PC-9 (cell line): ENCODE data around the gene ARHGEF40.

Experiments
- EZH2 ChIP-seq: fragments of 200-600 bp; sonication (generic); IDR thresholded peaks from 2 replicates; pipeline ENCODE4 v1.8.0; 2017; ENCODE audit warnings: antibody characterized with exemption, low read depth
- TF ChIP-seq, protein P1 (sequence below): fragments of 200-600 bp; sonication (generic); conservative IDR thresholded peaks from 2 replicates; pipeline ENCODE4 v1.6.1; 2017; ENCODE audit warnings: mixed run types, antibody characterized with exemption, mild to moderate bottlenecking, moderate library complexity

DNA sequence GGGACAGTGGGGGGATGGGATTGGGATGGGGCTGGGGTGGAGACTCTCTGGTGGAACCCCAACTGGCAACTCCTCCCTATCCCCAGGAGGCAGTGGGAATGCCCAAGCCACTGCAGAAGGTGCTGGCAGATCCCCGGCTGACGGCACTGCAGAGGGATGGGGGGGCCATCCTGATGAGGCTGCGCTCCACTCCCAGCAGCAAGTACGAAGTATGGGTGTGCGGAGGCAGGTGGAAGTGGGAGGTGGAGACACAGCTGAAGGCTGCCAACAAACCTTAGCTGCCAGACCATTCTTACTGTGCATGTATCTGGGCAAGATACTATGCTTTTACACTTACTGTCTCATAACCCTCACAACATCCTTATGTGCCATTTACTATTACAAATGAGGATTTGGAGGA is 8.2 kb downstream of the ARHGEF40 start:
- TF ChIP-seq, protein P1, sequence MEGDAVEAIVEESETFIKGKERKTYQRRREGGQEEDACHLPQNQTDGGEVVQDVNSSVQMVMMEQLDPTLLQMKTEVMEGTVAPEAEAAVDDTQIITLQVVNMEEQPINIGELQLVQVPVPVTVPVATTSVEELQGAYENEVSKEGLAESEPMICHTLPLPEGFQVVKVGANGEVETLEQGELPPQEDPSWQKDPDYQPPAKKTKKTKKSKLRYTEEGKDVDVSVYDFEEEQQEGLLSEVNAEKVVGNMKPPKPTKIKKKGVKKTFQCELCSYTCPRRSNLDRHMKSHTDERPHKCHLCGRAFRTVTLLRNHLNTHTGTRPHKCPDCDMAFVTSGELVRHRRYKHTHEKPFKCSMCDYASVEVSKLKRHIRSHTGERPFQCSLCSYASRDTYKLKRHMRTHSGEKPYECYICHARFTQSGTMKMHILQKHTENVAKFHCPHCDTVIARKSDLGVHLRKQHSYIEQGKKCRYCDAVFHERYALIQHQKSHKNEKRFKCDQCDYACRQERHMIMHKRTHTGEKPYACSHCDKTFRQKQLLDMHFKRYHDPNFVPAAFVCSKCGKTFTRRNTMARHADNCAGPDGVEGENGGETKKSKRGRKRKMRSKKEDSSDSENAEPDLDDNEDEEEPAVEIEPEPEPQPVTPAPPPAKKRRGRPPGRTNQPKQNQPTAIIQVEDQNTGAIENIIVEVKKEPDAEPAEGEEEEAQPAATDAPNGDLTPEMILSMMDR, result no peak
- no peak for TF ChIP-seq EZH2
